HEK293T (cell line): Measurements from ENCODE around the gene KLHL30.

Experiments
- CTCF ChIA-PET: fragments of 350-600 bp; formaldehyde crosslinking; extraction: SDS; loops from one replicate; lab custom pipeline; 2021; ENCODE audit warnings: antibody characterized with exemption, inconsistent platforms; lab: Yijun Ruan, JAX
- POLR2A ChIA-PET: fragments of 350-600 bp; formaldehyde crosslinking; extraction: SDS; loops from one replicate; lab custom pipeline; 2020; ENCODE audit warnings: antibody characterized with exemption, inconsistent platforms; lab: Yijun Ruan, JAX
- DNase-seq: peaks from one replicate; pipeline ENCODE4 v3.0.0; 2012; ENCODE audit warnings: mixed read lengths; ENCODE audit errors: extremely low spot score
- ARNT ChIP-seq: fragments of 450-650 bp; IDR thresholded peaks from 2 replicates; pipeline ENCODE4 v1.6.1; 2017; ENCODE audit warnings: mild to moderate bottlenecking
- BHLHE40 ChIP-seq: fragments of 450-650 bp; IDR thresholded peaks from 2 replicates; pipeline ENCODE4 v1.6.1; 2016; ENCODE audit warnings: mild to moderate bottlenecking, moderate library complexity, borderline replicate concordance
- CTBP1 ChIP-seq: fragments of 450-650 bp; IDR thresholded peaks from 2 replicates; pipeline ENCODE4 v1.6.1; 2016; ENCODE audit warnings: borderline replicate concordance
- ELF4 ChIP-seq: fragments of 450-650 bp; IDR thresholded peaks from 2 replicates; pipeline ENCODE4 v1.6.1; 2017; ENCODE audit warnings: antibody characterized with exemption
- FOXA1 ChIP-seq: fragments of 450-650 bp; IDR thresholded peaks from 2 replicates; pipeline ENCODE4 v1.6.1; 2016; ENCODE audit warnings: mild to moderate bottlenecking
- FOXK2 ChIP-seq: fragments of 450-650 bp; IDR thresholded peaks from 2 replicates; pipeline ENCODE4 v1.6.1; 2016; ENCODE audit warnings: mild to moderate bottlenecking
- FOXM1 ChIP-seq: fragments of 450-650 bp; IDR thresholded peaks from 2 replicates; pipeline ENCODE4 v1.6.1; 2017; ENCODE audit warnings: mild to moderate bottlenecking, borderline replicate concordance
- HDGF ChIP-seq: fragments of 450-650 bp; IDR thresholded peaks from 2 replicates; pipeline ENCODE4 v1.6.1; 2017; ENCODE audit warnings: antibody characterized with exemption, borderline replicate concordance
- L3MBTL2 ChIP-seq: fragments of 450-650 bp; conservative IDR thresholded peaks from 2 replicates; pipeline ENCODE4 v1.6.1; 2016; ENCODE audit warnings: mild to moderate bottlenecking
- LEF1 ChIP-seq: fragments of 450-650 bp; IDR thresholded peaks from 2 replicates; pipeline ENCODE4 v1.6.1; 2017; ENCODE audit warnings: mild to moderate bottlenecking, borderline replicate concordance
- NFRKB ChIP-seq: fragments of 450-650 bp; IDR thresholded peaks from 2 replicates; pipeline ENCODE4 v1.6.1; 2016; ENCODE audit warnings: mild to moderate bottlenecking, moderate library complexity
- PKNOX1 ChIP-seq: fragments of 450-650 bp; IDR thresholded peaks from 2 replicates; pipeline ENCODE4 v1.6.1; 2016
- SP1 ChIP-seq: fragments of 450-650 bp; IDR thresholded peaks from 2 replicates; pipeline ENCODE4 v1.6.1; 2017
- SUZ12 ChIP-seq: fragments of 450-650 bp; IDR thresholded peaks from 2 replicates; pipeline ENCODE4 v1.6.1; 2016; ENCODE audit warnings: mild to moderate bottlenecking
- TARDBP ChIP-seq: fragments of 450-650 bp; IDR thresholded peaks from 2 replicates; pipeline ENCODE4 v1.6.1; 2016
- ZNF384 ChIP-seq: fragments of 450-650 bp; IDR thresholded peaks from 2 replicates; pipeline ENCODE4 v1.6.1; 2016

Gene KLHL30

GRCh38 chr2:238165288-238165921, 26.9 kb downstream of the KLHL30 start:
- TF ChIP-seq FOXM1 (no peak), ELF4 (no peak), FOXK2 (no peak), NFRKB (no peak), L3MBTL2 (no peak), FOXA1 (no peak), PKNOX1 (no peak)
- POLR2A ChIA-PET, result no interaction called here

GRCh38 chr2:238166391-238167343, 28.2 kb downstream of the KLHL30 start:
- no peak for TF ChIP-seq HDGF
- no peak for TF ChIP-seq LEF1
- TF ChIP-seq CTBP1, result no peak
- no peak for TF ChIP-seq FOXA1
- TF ChIP-seq FOXM1, result no peak
- TF ChIP-seq ELF4, result no peak
- TF ChIP-seq PKNOX1, result no peak
- no peak for TF ChIP-seq SUZ12
- no peak for TF ChIP-seq SP1
- TF ChIP-seq BHLHE40, result no peak
- no peak for TF ChIP-seq TARDBP
- DNase-seq, result no peak
- POLR2A ChIA-PET, result interaction anchor here (1.2 kb wide), 1 partner anchor 7 kb away, joined by 3 read pairs; no protein-coding TSS in a partner anchor
- CTCF ChIA-PET, result no interaction called here

More at GRCh38 chr2:238165288-238165921, 26.9 kb downstream of the KLHL30 start:
- DNase-seq, result no peak
- CTCF ChIA-PET, result no interaction called here

GRCh38 chr2:238167344-238167715, 28.9 kb downstream of the KLHL30 start:
- ChIA-PET CTCF (no interaction called here), POLR2A (interaction anchor here (1.2 kb wide), 1 partner anchor 8 kb away, joined by 3 read pairs; no protein-coding TSS in a partner anchor)
- no peak for TF ChIP-seq ELF4
- TF ChIP-seq PKNOX1, result no peak
- no peak for TF ChIP-seq HDGF
- TF ChIP-seq FOXM1, result no peak
- TF ChIP-seq ARNT, result no peak
- TF ChIP-seq SUZ12, result no peak
- TF ChIP-seq L3MBTL2, result no peak
- TF ChIP-seq ZNF384, result no peak
- no peak for TF ChIP-seq FOXA1
- TF ChIP-seq LEF1, result no peak
- TF ChIP-seq BHLHE40, result no peak
- no peak for TF ChIP-seq TARDBP
- no peak for TF ChIP-seq CTBP1
- TF ChIP-seq FOXK2, result no peak
- DNase-seq, result no peak

GRCh38 chr2:238167761-238168160, 29.3 kb downstream of the KLHL30 start:
- DNase-seq, result no peak
- POLR2A ChIA-PET, result interaction anchor here (1.2 kb wide), 1 partner anchor 8 kb away, joined by 3 read pairs; no protein-coding TSS in a partner anchor
- CTCF ChIA-PET, result no interaction called here
- TF ChIP-seq NFRKB (no peak), L3MBTL2 (no peak), PKNOX1 (no peak), SP1 (no peak), FOXA1 (no peak), TARDBP (no peak)

- ChIA-PET POLR2A (interaction anchor here (1.2 kb wide), 1 partner anchor 9 kb away, joined by 3 read pairs; no protein-coding TSS in a partner anchor), CTCF (no interaction called here)
- DNase-seq, result no peak
- no peak for TF ChIP-seq HDGF
- TF ChIP-seq BHLHE40, result no peak
- TF ChIP-seq LEF1, result no peak
- no peak for TF ChIP-seq CTBP1
- no peak for TF ChIP-seq NFRKB
- TF ChIP-seq FOXM1, result no peak
- no peak for TF ChIP-seq ELF4
- TF ChIP-seq L3MBTL2, result no peak
- no peak for TF ChIP-seq FOXA1
- no peak for TF ChIP-seq SP1
- TF ChIP-seq FOXK2, result no peak
These were observed 30.0 kb downstream of the KLHL30 start for GRCh38 chr2:238168196-238169047.
